Smooth muscle cell (in vitro differentiated cells): ENCODE measurements around the gene BCAM. TPM values are rescaled to one million over a fixed set of nuclear protein-coding genes. Genes with fewer than 3 reads are reported as not detected.
"Not testable (repeated sequence)": the region's sequence is repeated elsewhere in the genome, so short reads cannot be mapped to it uniquely, and the experiment has no call there.

Experiments used
- DNase-seq: peaks from one replicate; lab custom pipeline; 2025; ENCODE audit not compliant: unreplicated experiment; lab: John Stamatoyannopoulos, UW
- H2AFZ ChIP-seq: fragments of 200-600 bp; sonication (generic); 2 replicates; pipeline ENCODE4 v1.6.0; 2016; ENCODE audit warnings: antibody characterized with exemption, low read depth, mild to moderate bottlenecking
- H3F3A ChIP-seq: fragments of 200-600 bp; sonication (generic); 2 replicates; pipeline ENCODE4 v1.6.0; 2017; ENCODE audit warnings: antibody characterized with exemption, low read depth
- H3K27ac ChIP-seq: fragments of 200-600 bp; sonication (generic); 2 replicates; pipeline ENCODE4 v1.5.1; 2016; ENCODE audit warnings: low read depth, mild to moderate bottlenecking
- H3K27me3 ChIP-seq: fragments of 200-600 bp; sonication (generic); 2 replicates; pipeline ENCODE4 v1.6.1; 2016; ENCODE audit warnings: low read depth, mild to moderate bottlenecking
- H3K36me3 ChIP-seq: fragments of 200-600 bp; sonication (generic); 2 replicates; pipeline ENCODE4 v1.5.1; 2016; ENCODE audit warnings: low read depth
- H3K4me1 ChIP-seq: fragments of 200-600 bp; sonication (generic); 2 replicates; pipeline ENCODE4 v1.5.1; 2016; ENCODE audit warnings: low read depth
- H3K4me2 ChIP-seq: fragments of 200-600 bp; sonication (generic); 2 replicates; pipeline ENCODE4 v1.6.0; 2016; ENCODE audit warnings: mild to moderate bottlenecking
- H3K4me3 ChIP-seq: fragments of 200-600 bp; sonication (generic); 2 replicates; pipeline ENCODE4 v1.5.1; 2016; ENCODE audit warnings: mild to moderate bottlenecking
- H3K79me2 ChIP-seq: fragments of 200-600 bp; sonication (generic); 2 replicates; pipeline ENCODE4 v1.6.0; 2016; ENCODE audit warnings: low read depth, mild to moderate bottlenecking
- H3K9ac ChIP-seq: fragments of 200-600 bp; sonication (generic); 2 replicates; pipeline ENCODE4 v1.6.0; 2016; ENCODE audit warnings: low read depth
- H3K9me3 ChIP-seq: fragments of 200-600 bp; sonication (generic); replicated peaks from 2 replicates; pipeline ENCODE4 v1.5.1; 2016; ENCODE audit warnings: low read depth
- H4K20me1 ChIP-seq: fragments of 200-600 bp; sonication (generic); 2 replicates; pipeline ENCODE4 v1.6.0; 2016; ENCODE audit warnings: low read depth
- CTCF ChIP-seq: fragments of 200-600 bp; sonication (generic); IDR thresholded peaks from 2 replicates; pipeline ENCODE4 v1.5.1; 2017; ENCODE audit warnings: borderline replicate concordance, mild to moderate bottlenecking, antibody characterized with exemption; ENCODE audit not compliant: insufficient read depth, poor library complexity, severe bottlenecking
- WGBS: methylation state at CpG from one replicate; pipeline ENCODE4 v1.1.7; 2016; ENCODE audit warnings: low lambda C conversion rate; 5-methylcytosine and 5-hydroxymethylcytosine counted together
- polyA plus RNA-seq: library from polyadenylated mRNA; unstranded; fragments of >200 nt; fragmentation: Nextera tagmentation; extraction: Ambion mirVana; gene quantifications from 2 replicates; pipeline ENCODE4 v1.2.1, GENCODE V29; 2016
- total RNA-seq: library from RNA; depleted of rRNA; stranded (reverse); fragments of >200 nt; gene quantifications from 2 replicates; pipeline ENCODE4 v1.2.3, GENCODE V29; 2014

BCAM gene
- total and polyA plus RNA-seq, 2 experiments from 2014 or later: 1.5 to 5.0 TPM

GRCh38 chr19:44822670-44823372 is 13.9 kb downstream of the BCAM start:
- no peak for DNase-seq
- no peaks in the 10 kb centered on the region for H3K4me1 ChIP-seq
- H3F3A ChIP-seq: no peaks in the 10 kb centered on the region
- no peak for TF ChIP-seq CTCF
- no peaks in the 10 kb centered on the region for H3K79me2 ChIP-seq
- H3K4me2 ChIP-seq: no peak overlapping the region
- H3K9me3 ChIP-seq: no peaks in the 10 kb centered on the region
- H3K27me3 ChIP-seq: no peaks in the 10 kb centered on the region
- H3K9ac ChIP-seq: no peak overlapping the region
- H3K4me3 ChIP-seq: no peak overlapping the region
- no peak overlapping the region for H2AFZ ChIP-seq
- H4K20me1 ChIP-seq: no peaks in the 10 kb centered on the region
- 78% methylated on average over 10 of the region's 10 CpGs for WGBS
- H3K27ac ChIP-seq: no peak overlapping the region
- H3K36me3 ChIP-seq: no peaks in the 10 kb centered on the region

- H3F3A ChIP-seq: no peaks in the 10 kb centered on the region
- no peak overlapping the region for H3K4me3 ChIP-seq
- H4K20me1 ChIP-seq: no peaks in the 10 kb centered on the region
- H3K27ac ChIP-seq: no peak overlapping the region
- no peaks in the 10 kb centered on the region for H3K4me1 ChIP-seq
- TF ChIP-seq CTCF: no peak
- no peaks in the 10 kb centered on the region for H3K36me3 ChIP-seq
- no peak overlapping the region for H2AFZ ChIP-seq
- WGBS: 72% methylated on average over 4 of the region's 4 CpGs
- no peak for DNase-seq
- H3K9ac ChIP-seq: no peak overlapping the region
- no peaks in the 10 kb centered on the region for H3K79me2 ChIP-seq
- H3K9me3 ChIP-seq: no peaks in the 10 kb centered on the region
- no peak overlapping the region for H3K4me2 ChIP-seq
- H3K27me3 ChIP-seq: no peaks in the 10 kb centered on the region
Measured at GRCh38 chr19:44823373-44823698, 14.4 kb downstream of the BCAM start.

GRCh38 chr19:44824761-44825160 is 15.9 kb downstream of the BCAM start:
- Histone ChIP-seq H2AFZ (no peak overlapping the region), H3K4me2 (no peak overlapping the region), H3K79me2 (no peaks in the 10 kb centered on the region), H3K36me3 (no peaks in the 10 kb centered on the region), H3K9ac (no peak overlapping the region), H3K27me3 (no peaks in the 10 kb centered on the region), H3F3A (no peaks in the 10 kb centered on the region), H3K27ac (no peak overlapping the region), H3K4me1 (no peaks in the 10 kb centered on the region), H3K9me3 (no peaks in the 10 kb centered on the region), H3K4me3 (no peak overlapping the region), H4K20me1 (no peaks in the 10 kb centered on the region)
- no peak for TF ChIP-seq CTCF
- 98% methylated on average over 4 of the region's 4 CpGs for WGBS
- no peak for DNase-seq

GRCh38 chr19:44832875-44833274 is 24.0 kb downstream of the BCAM start:
- H3K27ac ChIP-seq, H3K4me1 ChIP-seq: not testable (repeated sequence)
- 78% methylated on average over 6 of the region's 6 CpGs for WGBS

GRCh38 chr19:44834399-44834798 is 25.5 kb downstream of the BCAM start:
- H3K27ac ChIP-seq, H4K20me1 ChIP-seq, H3K4me3 ChIP-seq, DNase-seq, H3K4me1 ChIP-seq, H3K36me3 ChIP-seq, H3K79me2 ChIP-seq, H3K27me3 ChIP-seq, H3K9me3 ChIP-seq, H3F3A ChIP-seq, H3K9ac ChIP-seq, H3K4me2 ChIP-seq, H2AFZ ChIP-seq: not testable (repeated sequence)
- 92% methylated on average over 8 of the region's 8 CpGs for WGBS

More at GRCh38 chr19:44832875-44833274, 24.0 kb downstream of the BCAM start:
- not testable (repeated sequence) for H3K4me2 ChIP-seq, H2AFZ ChIP-seq, H3K79me2 ChIP-seq, H3K27me3 ChIP-seq, H4K20me1 ChIP-seq, H3K9me3 ChIP-seq, H3F3A ChIP-seq, DNase-seq, H3K36me3 ChIP-seq, H3K4me3 ChIP-seq, H3K9ac ChIP-seq
